Retina (tissue), 1 donor: ENCODE results near the gene SGTA.

ENCODE experiments used
- DNase-seq: peaks from one replicate; pipeline ENCODE4 v3.0.0-alpha.2; 2016

Gene SGTA

GRCh38 chr19:2744113-2744512 is 39.0 kb downstream of the SGTA start:
- no peak for DNase-seq

- DNase-seq = no peak
Observed at GRCh38 chr19:2743099-2743498, 40.0 kb downstream of the SGTA start.

GRCh38 chr19:2740314-2740656 is 42.8 kb downstream of the SGTA start:
- no peak for DNase-seq

GRCh38 chr19:2739602-2740313 is 43.3 kb downstream of the SGTA start, which contains the start of gene SLC39A3:
SLC39A3 (minus strand) TSS chr19:2740017; CDS start chr19:2737257, 2,760 bp downstream.
- peak; percentile 97 for DNase-seq

GRCh38 chr19:2736550-2737190 is 46.4 kb downstream of the SGTA start:
- DNase-seq = no peak

- no peak for DNase-seq
Observed at GRCh38 chr19:2735374-2735773, 47.7 kb downstream of the SGTA start.

GRCh38 chr19:2734589-2735288 is 48.3 kb downstream of the SGTA start:
- DNase-seq = no peak

- DNase-seq = no peak
Observed at GRCh38 chr19:2733930-2734588, 49.0 kb downstream of the SGTA start.

GRCh38 chr19:2732883-2733282 is 50.2 kb downstream of the SGTA start:
- no peak for DNase-seq

GRCh38 chr19:2732157-2732725 is 50.8 kb downstream of the SGTA start:
- DNase-seq = no peak

GRCh38 chr19:2731181-2731995 is 51.7 kb downstream of the SGTA start:
- no peak for DNase-seq

- DNase-seq = no peak
Observed at GRCh38 chr19:2729943-2730818, 52.9 kb downstream of the SGTA start.

GRCh38 chr19:2728783-2729387 is 54.2 kb downstream of the SGTA start:
- no peak for DNase-seq

- no peak for DNase-seq
Observed at GRCh38 chr19:2727640-2727944, 55.5 kb downstream of the SGTA start.

- no peak for DNase-seq
Observed at GRCh38 chr19:2726904-2727639, 56.0 kb downstream of the SGTA start.

GRCh38 chr19:2726160-2726855 is 56.8 kb downstream of the SGTA start:
- DNase-seq = no peak

GRCh38 chr19:2724148-2724557 is 58.9 kb downstream of the SGTA start:
- no peak for DNase-seq

- no peak for DNase-seq
Observed at GRCh38 chr19:2723747-2724146, 59.3 kb downstream of the SGTA start.

- DNase-seq = no peak
Observed at GRCh38 chr19:2723345-2723715, 59.7 kb downstream of the SGTA start.
